ENCODE data around the gene DUOX2. TPM values are rescaled to one million over a fixed set of nuclear protein-coding genes. Genes with fewer than 3 reads are reported as not detected.
"Not testable (repeated sequence)": the region's sequence is repeated elsewhere in the genome, so short reads cannot be mapped to it uniquely, and the experiment has no call there.

The DUOX2 gene
- total and polyA plus RNA-seq, 9 donors: 0.05 to 1.6 (median 0.63) TPM

DNA sequence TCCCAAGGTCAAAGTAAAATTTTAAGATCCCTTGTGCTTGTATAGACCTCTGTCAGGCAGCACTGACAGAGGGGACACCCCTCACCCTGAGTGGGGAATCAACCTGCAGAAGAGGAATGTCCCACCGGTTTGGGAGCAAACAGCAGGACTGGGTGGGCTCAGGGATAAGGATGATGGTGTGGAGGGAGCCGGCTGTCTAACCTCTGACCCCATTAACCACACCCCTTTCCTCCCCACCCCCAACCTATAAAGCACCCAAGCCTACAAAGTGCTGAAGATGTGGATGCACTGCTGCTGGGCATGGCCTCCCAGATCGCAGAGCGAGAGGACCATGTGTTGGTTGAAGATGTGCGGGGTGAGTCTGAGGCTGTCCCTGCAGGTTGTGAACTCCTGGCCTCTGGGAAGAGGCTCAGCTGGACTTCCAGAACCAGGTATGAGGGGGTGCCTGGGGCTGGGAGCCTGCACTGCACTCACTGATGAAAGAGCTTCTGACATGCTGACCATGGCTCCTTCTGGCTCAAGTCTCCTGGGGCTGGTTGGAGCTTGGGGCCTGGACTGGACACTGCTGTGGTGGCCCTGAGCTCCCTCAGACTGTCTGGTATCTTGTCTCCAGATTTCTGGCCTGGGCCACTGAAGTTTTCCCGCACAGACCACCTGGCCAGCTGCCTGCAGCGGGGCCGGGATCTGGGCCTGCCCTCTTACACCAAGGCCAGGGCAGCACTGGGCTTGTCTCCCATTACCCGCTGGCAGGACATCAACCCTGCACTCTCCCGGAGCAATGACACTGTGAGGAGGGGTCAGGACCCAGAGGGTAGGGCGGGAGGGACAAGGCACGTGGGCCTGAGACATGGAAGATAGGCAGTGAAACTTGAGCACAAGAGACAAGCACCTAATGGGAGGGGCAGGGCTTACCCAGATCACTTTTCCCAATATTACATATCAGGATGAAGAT lies 25.1 kb upstream of the DUOX2 start:
- no peaks in the 10 kb centered on the region for H3K9me3 ChIP-seq
- no peaks in the 10 kb centered on the region for H3K4me1 ChIP-seq (ENCODE audit: insufficient read depth)
- 61 to 77% (median 68%) methylated on average over 12 of the region's 12 CpGs for WGBS, 3 donors
- H3K27ac ChIP-seq: no peak overlapping the region
- H3K27me3 ChIP-seq: no peaks in the 10 kb centered on the region
- no peak overlapping the region for H3K4me3 ChIP-seq
- no peak for TF ChIP-seq POLR2A (IDR thresholded peaks at IDR 0.05)
- intact Hi-C loops (cut with DNase I): no loop called here
- DNase-seq: no peak
- no peaks in the 10 kb centered on the region for H3K36me3 ChIP-seq

DNA sequence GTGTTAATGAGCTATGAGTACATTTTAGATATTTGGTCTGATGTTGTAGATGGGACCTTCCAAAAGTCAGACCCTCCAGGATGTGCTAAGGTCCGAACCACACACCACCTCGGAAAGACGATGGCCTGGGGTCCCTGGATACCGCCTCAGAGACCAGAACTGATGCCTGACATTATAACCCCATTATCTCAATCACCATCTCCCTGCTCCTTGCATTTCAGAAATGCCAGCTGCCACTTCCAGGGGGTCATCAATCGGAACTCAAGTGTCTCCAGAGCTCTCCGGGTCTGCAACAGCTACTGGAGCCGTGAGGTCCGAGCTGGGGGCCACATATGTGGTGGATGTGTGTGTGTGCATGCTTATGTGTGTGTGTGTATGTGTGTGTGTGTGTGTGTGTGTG lies 23.7 kb upstream of the DUOX2 start:
- 75 to 79% (median 76%) methylated on average over 8 of the region's 8 CpGs for WGBS, 3 donors
- no peak for TF ChIP-seq EP300 (IDR thresholded peaks at IDR 0.05)
- no peaks in the 10 kb centered on the region for H3K4me1 ChIP-seq (ENCODE audit: insufficient read depth)
- H3K27ac ChIP-seq: no peak overlapping the region
- H3K9me3 ChIP-seq: no peaks in the 10 kb centered on the region
- no peaks in the 10 kb centered on the region for H3K36me3 ChIP-seq
- intact Hi-C loops (cut with DNase I): no loop called here
- no peak overlapping the region for H3K4me3 ChIP-seq
- no peaks in the 10 kb centered on the region for H3K27me3 ChIP-seq
- DNase-seq: no peak

- Histone ChIP-seq H3K9me3 (no peaks in the 10 kb centered on the region), H3K4me1 (ENCODE audit: insufficient read depth) (no peaks in the 10 kb centered on the region), H3K36me3 (no peaks in the 10 kb centered on the region), H3K27ac (no peak overlapping the region), H3K4me3 (no peak overlapping the region), H3K27me3 (no peaks in the 10 kb centered on the region)
- 17 to 20% (median 19%) methylated on average over 10 of the region's 10 CpGs for WGBS, 3 donors
- DNase-seq: no peak
- no peak for TF ChIP-seq CTCF (IDR thresholded peaks at IDR 0.05)
- TF ChIP-seq POLR2A (IDR thresholded peaks at IDR 0.05): no peak
- TF ChIP-seq EP300 (IDR thresholded peaks at IDR 0.05): no peak
- intact Hi-C loops (cut with DNase I): no loop called here
These were observed 22.4 kb upstream of the DUOX2 start for GRCh38 chr15:45136378-45136764.

DNA sequence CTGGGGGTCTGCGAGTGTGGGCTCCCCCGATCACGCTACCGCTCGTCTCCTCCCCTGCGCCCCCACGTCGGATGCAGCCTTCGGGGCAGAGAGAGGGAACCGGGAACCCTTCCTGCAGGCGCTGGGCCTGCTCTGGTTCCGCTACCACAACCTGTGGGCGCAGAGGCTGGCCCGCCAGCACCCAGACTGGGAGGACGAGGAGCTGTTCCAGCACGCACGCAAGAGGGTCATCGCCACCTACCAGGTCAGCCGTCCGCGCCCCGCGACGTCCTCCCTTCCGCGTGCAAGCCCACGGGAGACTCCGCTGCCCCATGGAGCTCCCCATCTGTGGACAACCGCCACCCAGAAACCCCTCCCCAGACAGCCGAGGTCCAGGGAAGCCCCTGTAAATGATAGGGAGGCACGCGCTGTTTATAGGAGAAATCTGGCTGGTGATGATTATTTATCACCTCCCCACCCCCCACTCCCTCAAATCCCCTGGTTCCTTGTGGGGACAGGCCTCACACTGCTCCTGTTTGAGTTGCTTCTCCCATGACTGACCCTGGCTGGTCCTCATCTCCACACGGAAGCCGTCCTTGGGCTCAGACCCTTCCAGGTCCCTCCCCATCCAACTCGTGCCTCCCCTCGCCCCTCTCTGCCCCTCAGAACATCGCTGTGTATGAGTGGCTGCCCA lies 21.9 kb upstream of the DUOX2 start:
- 1 to 14% (median 9%) methylated on average over 7 to 11 of the region's 37 CpGs for WGBS, 3 donors
- DNase-seq; H3K9me3 ChIP-seq; H3K27me3 ChIP-seq; H3K4me1 ChIP-seq (ENCODE audit: insufficient read depth); intact Hi-C loops (cut with DNase I); H3K4me3 ChIP-seq; H3K27ac ChIP-seq; H3K36me3 ChIP-seq: not testable (repeated sequence)

GRCh38 chr15:45134682-45135604 lies 21.0 kb upstream of the DUOX2 start:
- WGBS, 3 donors: 5 to 26% (median 12%) methylated on average over 19 to 57 of the region's 57 CpGs
- H3K4me1 ChIP-seq (ENCODE audit: insufficient read depth): peaks cover under 1% of the 10 kb centered on the region
- peak overlapping the region; percentile 3 for H3K4me3 ChIP-seq
- H3K27ac ChIP-seq: no peak overlapping the region
- TF ChIP-seq POLR2A (IDR thresholded peaks at IDR 0.05) (no peak), CTCF (IDR thresholded peaks at IDR 0.05) (no peak), EP300 (IDR thresholded peaks at IDR 0.05) (no peak)
- DNase-seq: no peak
- H3K9me3 ChIP-seq: no peaks in the 10 kb centered on the region
- intact Hi-C loops (cut with DNase I): no loop called here
- no peaks in the 10 kb centered on the region for H3K36me3 ChIP-seq
- H3K27me3 ChIP-seq: no peaks in the 10 kb centered on the region

Measured in ovary (tissue), 9 donors.